ENCODE results near the gene PLCB4. TPM values are rescaled to one million over a fixed set of nuclear protein-coding genes. Genes with fewer than 3 reads are reported as not detected.

Gene PLCB4
- total RNA-seq, 2 experiments from 2014 or later, result 0.06 TPM; not detected in 1

GRCh38 chr20:9196110-9196509 is 127.2 kb downstream of the PLCB4 start:
- CTCF ChIA-PET, result no interaction called here
- no peak overlapping the region for H3K27ac ChIP-seq (ENCODE audit: low read depth in 1 of 2, low read length in 2 of 2)
- H3K4me1 Mint-ChIP-seq (ENCODE audit: low read depth), result no peaks in the 10 kb centered on the region
- H3K4me3 Mint-ChIP-seq, result no peak overlapping the region
- ATAC-seq (ENCODE audit: poor library complexity), result no peak
- no peaks in the 10 kb centered on the region for H3K27me3 Mint-ChIP-seq
- no peaks in the 10 kb centered on the region for H3K36me3 ChIP-seq (ENCODE audit: insufficient read depth, low read length)
- H3K27ac Mint-ChIP-seq, result no peak overlapping the region
- H3K4me1 ChIP-seq (ENCODE audit: insufficient read depth, low read length), result no peaks in the 10 kb centered on the region
- H3K36me3 Mint-ChIP-seq (ENCODE audit: low read depth), result no peaks in the 10 kb centered on the region
- POLR2A ChIA-PET, result no interaction called here
- H3K4me3 ChIP-seq (ENCODE audit: low read length), result no peak overlapping the region
- H3K9me3 ChIP-seq (ENCODE audit: control insufficient read depth in 1 of 2, insufficient read depth in 1 of 2, low read length in 2 of 2), result no peaks in the 10 kb centered on the region
- no peaks in the 10 kb centered on the region for H3K9me3 Mint-ChIP-seq
- no peaks in the 10 kb centered on the region for H3K27me3 ChIP-seq (ENCODE audit: control insufficient read depth in 1 of 2, insufficient read depth in 2 of 2, low read length in 2 of 2)
- DNase-seq, result no peak
- intact Hi-C loops (cut with DNase I, micrococcal nuclease), result no loop called here
- TF ChIP-seq CTCF (IDR thresholded peaks at IDR 0.05), result no peak

GRCh38 chr20:9198460-9198859 is 129.6 kb downstream of the PLCB4 start:
- no peaks in the 10 kb centered on the region for H3K4me1 ChIP-seq (ENCODE audit: insufficient read depth, low read length)
- no peak for ATAC-seq (ENCODE audit: poor library complexity)
- Mint-ChIP-seq H3K4me3 (no peak overlapping the region), H3K4me1 (ENCODE audit: low read depth) (no peaks in the 10 kb centered on the region), H3K9me3 (no peaks in the 10 kb centered on the region), H3K36me3 (ENCODE audit: low read depth) (no peaks in the 10 kb centered on the region), H3K27ac (no peak overlapping the region), H3K27me3 (no peaks in the 10 kb centered on the region)
- ChIA-PET CTCF (no interaction called here), POLR2A (interaction anchor here (0.6 kb wide), 1 partner anchor 54 kb away, joined by 3 read pairs; no protein-coding TSS in a partner anchor)
- H3K27ac ChIP-seq (ENCODE audit: low read depth in 1 of 2, low read length in 2 of 2), result no peak overlapping the region
- H3K9me3 ChIP-seq (ENCODE audit: control insufficient read depth in 1 of 2, insufficient read depth in 1 of 2, low read length in 2 of 2), result no peaks in the 10 kb centered on the region
- no peak for DNase-seq
- no peaks in the 10 kb centered on the region for H3K27me3 ChIP-seq (ENCODE audit: control insufficient read depth in 1 of 2, insufficient read depth in 2 of 2, low read length in 2 of 2)
- no peak for TF ChIP-seq CTCF (IDR thresholded peaks at IDR 0.05)
- intact Hi-C loops (cut with DNase I, micrococcal nuclease), result no loop called here
- no peak overlapping the region for H3K4me3 ChIP-seq (ENCODE audit: low read length)
- H3K36me3 ChIP-seq (ENCODE audit: insufficient read depth, low read length), result no peaks in the 10 kb centered on the region

- TF ChIP-seq CTCF (IDR thresholded peaks at IDR 0.05), result no peak
- Mint-ChIP-seq H3K9me3 (no peaks in the 10 kb centered on the region), H3K27me3 (no peaks in the 10 kb centered on the region), H3K36me3 (ENCODE audit: low read depth) (no peaks in the 10 kb centered on the region), H3K4me1 (ENCODE audit: low read depth) (no peaks in the 10 kb centered on the region), H3K4me3 (no peak overlapping the region), H3K27ac (no peak overlapping the region)
- H3K36me3 ChIP-seq (ENCODE audit: insufficient read depth, low read length), result no peaks in the 10 kb centered on the region
- H3K4me1 ChIP-seq (ENCODE audit: insufficient read depth, low read length), result no peaks in the 10 kb centered on the region
- no peaks in the 10 kb centered on the region for H3K27me3 ChIP-seq (ENCODE audit: control insufficient read depth in 1 of 2, insufficient read depth in 2 of 2, low read length in 2 of 2)
- H3K27ac ChIP-seq (ENCODE audit: low read depth in 1 of 2, low read length in 2 of 2), result no peak overlapping the region
- H3K4me3 ChIP-seq (ENCODE audit: low read length), result no peak overlapping the region
- ATAC-seq (ENCODE audit: poor library complexity), result no peak
- ChIA-PET POLR2A (no interaction called here), CTCF (no interaction called here)
- intact Hi-C loops (cut with DNase I, micrococcal nuclease), result no loop called here
- no peak for DNase-seq
- peaks cover 0 to 3% of the 10 kb centered on the region in 2 experiments for H3K9me3 ChIP-seq (ENCODE audit: control insufficient read depth in 1 of 2, insufficient read depth in 1 of 2, low read length in 2 of 2)
Measured at GRCh38 chr20:9200196-9200595, 131.3 kb downstream of the PLCB4 start.

All from CD4-positive, alpha-beta T cell (primary cell).